ENCODE data around the gene PSMA1. TPM values are rescaled to one million over a fixed set of nuclear protein-coding genes. Genes with fewer than 3 reads are reported as not detected.
A peak's percentile ranks its signal among the peaks of the same experiment; 100 is the strongest.

PSMA1 gene
- total RNA-seq, 2 donors from 2014 or later, result 120 to 147 TPM

DNA sequence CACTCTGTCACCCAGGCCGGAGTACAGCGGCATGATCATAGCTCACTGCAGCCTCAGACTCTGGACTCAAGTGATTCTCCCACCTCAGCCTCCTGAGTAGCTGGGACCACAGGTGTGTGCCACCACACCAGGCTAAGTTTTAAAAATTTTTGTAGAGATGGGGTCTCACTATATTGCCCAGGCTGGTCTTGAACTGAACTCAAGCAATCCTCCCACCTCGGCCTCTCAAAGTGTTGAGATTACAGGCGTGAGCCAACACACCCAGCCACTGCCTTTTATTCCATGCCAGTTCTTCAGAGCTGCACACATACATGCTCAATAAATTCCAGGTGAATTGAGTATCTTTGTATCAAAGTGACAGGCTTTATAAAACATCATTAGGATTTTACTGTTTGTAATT is 18.1 kb downstream of the PSMA1 start:
- DNase-seq, result no peak
- H3K36me3 ChIP-seq, result peaks cover 9% of the 10 kb centered on the region
- intact Hi-C loops (cut with DNase I), result no loop called here
- no peak overlapping the region for H3K9ac ChIP-seq (ENCODE audit: low read depth in 2 of 2, low read length in 2 of 2)
- TF ChIP-seq CTCF (IDR thresholded peaks at IDR 0.05), result no peak
- no peaks in the 10 kb centered on the region for H3K27me3 ChIP-seq
- H3K4me3 ChIP-seq, result no peak overlapping the region
- H3K27ac ChIP-seq, result no peak overlapping the region
- H3K4me1 ChIP-seq, result no peaks in the 10 kb centered on the region
- H3K9me3 ChIP-seq, result no peaks in the 10 kb centered on the region

DNA sequence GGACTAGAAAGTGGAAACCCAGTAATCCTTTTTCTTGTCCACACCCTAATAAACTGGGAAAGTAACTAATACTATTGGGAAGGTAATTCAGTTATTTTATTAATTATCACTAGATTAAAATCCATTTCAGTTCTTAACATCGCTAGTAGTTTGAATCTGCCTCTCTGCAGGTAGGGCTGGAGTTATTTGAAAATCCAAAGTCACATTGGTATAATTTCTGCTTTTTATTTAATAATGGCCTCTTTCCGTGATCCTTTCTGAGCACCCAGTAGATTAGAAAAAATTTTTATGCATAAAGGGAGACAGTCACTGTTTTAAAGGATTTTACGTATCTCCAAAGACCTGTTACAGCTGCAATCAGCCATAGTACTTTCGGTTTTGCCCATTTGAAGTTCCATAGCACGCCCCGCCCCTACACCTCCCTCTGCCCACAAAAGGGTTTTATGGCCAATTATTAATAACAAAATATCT is 20.0 kb downstream of the PSMA1 start:
- peak overlapping the region; percentile 75 for H3K27ac ChIP-seq
- peak; percentile 74 for DNase-seq
- peak overlapping the region; percentile 28 to 92 for H3K9ac ChIP-seq (ENCODE audit: low read depth in 2 of 2, low read length in 2 of 2)
- intact Hi-C loops (cut with DNase I), result no loop called here
- TF ChIP-seq CTCF (IDR thresholded peaks at IDR 0.05), result no peak
- no peaks in the 10 kb centered on the region for H3K27me3 ChIP-seq
- no peaks in the 10 kb centered on the region for H3K4me1 ChIP-seq
- H3K4me3 ChIP-seq, result peak overlapping the region; percentile 62
- no peaks in the 10 kb centered on the region for H3K36me3 ChIP-seq
- H3K9me3 ChIP-seq, result no peaks in the 10 kb centered on the region

- Histone ChIP-seq H3K27me3 (no peaks in the 10 kb centered on the region), H3K9me3 (no peaks in the 10 kb centered on the region), H3K36me3 (no peaks in the 10 kb centered on the region), H3K27ac (peak within 1 kb of the TSS; percentile 75), H3K9ac (ENCODE audit: low read depth in 2 of 2, low read length in 2 of 2) (peak within 1 kb of the TSS; percentile 85 to 92), H3K4me1 (no peaks in the 10 kb centered on the region), H3K4me3 (peak within 1 kb of the TSS; percentile 62)
- DNase-seq, result peak; percentile 97
- TF ChIP-seq CTCF (IDR thresholded peaks at IDR 0.05), result no peak
- intact Hi-C loops (cut with DNase I), result no loop called here
Measured at GRCh38 chr11:14499560-14500180, 20.5 kb downstream of the PSMA1 start, which contains the start of gene COPB1. Gene COPB1, minus strand, starts transcription at chr11:14499811. Its CDS starts 883 bp downstream, at chr11:14498928.

- no peaks in the 10 kb centered on the region for H3K36me3 ChIP-seq
- H3K4me3 ChIP-seq, result peak overlapping the region; percentile 62
- peak overlapping the region; percentile 84 to 92 for H3K9ac ChIP-seq (ENCODE audit: low read depth in 2 of 2, low read length in 2 of 2)
- no peak for TF ChIP-seq CTCF (IDR thresholded peaks at IDR 0.05)
- H3K9me3 ChIP-seq, result no peaks in the 10 kb centered on the region
- intact Hi-C loops (cut with DNase I), result no loop called here
- no peaks in the 10 kb centered on the region for H3K27me3 ChIP-seq
- peak; percentile 55 for DNase-seq
- H3K27ac ChIP-seq, result peak overlapping the region; percentile 75
- H3K4me1 ChIP-seq, result no peaks in the 10 kb centered on the region
Measured at GRCh38 chr11:14499178-14499559, 21.0 kb downstream of the PSMA1 start.

DNA sequence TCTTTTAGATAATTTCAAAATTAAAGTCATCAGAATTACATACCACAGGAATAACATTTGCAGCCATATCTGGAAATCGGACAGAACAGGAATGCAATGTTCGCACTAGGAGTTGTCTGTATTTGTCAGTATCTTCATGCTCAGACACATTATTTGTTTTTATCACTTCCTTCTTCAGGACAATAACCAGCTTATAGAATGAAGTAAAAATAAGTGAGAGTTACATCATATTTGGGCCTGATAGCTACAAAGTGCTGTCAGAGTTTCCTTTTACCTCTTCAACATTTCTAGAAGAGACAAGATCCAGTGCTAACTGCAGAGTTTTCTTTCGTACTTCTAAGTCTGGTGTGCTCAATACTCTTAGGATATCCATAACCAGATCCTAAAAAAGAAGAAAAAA is 39.5 kb downstream of the PSMA1 start:
- DNase-seq, result no peak
- H3K27ac ChIP-seq, result no peak overlapping the region
- H3K36me3 ChIP-seq, result peaks cover 37% of the 10 kb centered on the region
- H3K27me3 ChIP-seq, result no peaks in the 10 kb centered on the region
- TF ChIP-seq CTCF (IDR thresholded peaks at IDR 0.05), result no peak
- H3K9me3 ChIP-seq, result no peaks in the 10 kb centered on the region
- no peaks in the 10 kb centered on the region for H3K4me1 ChIP-seq
- no peak overlapping the region for H3K9ac ChIP-seq (ENCODE audit: low read depth in 2 of 2, low read length in 2 of 2)
- H3K4me3 ChIP-seq, result no peak overlapping the region
- intact Hi-C loops (cut with DNase I), result no loop called here
